HG03066 (cell line): ENCODE results near the gene SULT2A1.
"Not testable (repeated sequence)": the region's sequence is repeated elsewhere in the genome, so short reads cannot be mapped to it uniquely, and the experiment has no call there.

ENCODE experiments used
- ATAC-seq: cut with Tn5 transposase; IDR thresholded peaks from one replicate; pipeline ENCODE4 v1.9.1; 2021; ENCODE audit warnings: low read depth; ENCODE audit not compliant: unreplicated experiment

The SULT2A1 gene

GRCh38 chr19:47886010-47886559, at the start of gene SULT2A1:
Gene SULT2A1 (minus strand): TSS chr19:47886315. CDS start chr19:47886257, 58 bp downstream.
- no peak for ATAC-seq

- ATAC-seq: not testable (repeated sequence)
These were observed 42.5 kb upstream of the SULT2A1 start for GRCh38 chr19:47928581-47928980.

- not testable (repeated sequence) for ATAC-seq
These were observed 34.0 kb upstream of the SULT2A1 start for GRCh38 chr19:47920107-47920506.

- not testable (repeated sequence) for ATAC-seq
These were observed 24.1 kb upstream of the SULT2A1 start for GRCh38 chr19:47910191-47910590.

GRCh38 chr19:47909350-47909749, 23.2 kb upstream of the SULT2A1 start:
- not testable (repeated sequence) for ATAC-seq

- ATAC-seq: no peak
These were observed 15.3 kb upstream of the SULT2A1 start for GRCh38 chr19:47901370-47901769.

GRCh38 chr19:47899335-47899734, 13.2 kb upstream of the SULT2A1 start:
- ATAC-seq: no peak

- no peak for ATAC-seq
These were observed 11.7 kb upstream of the SULT2A1 start for GRCh38 chr19:47897861-47898260.

GRCh38 chr19:47896773-47897172, 10.7 kb upstream of the SULT2A1 start:
- no peak for ATAC-seq

- ATAC-seq: no peak
These were observed 9.9 kb upstream of the SULT2A1 start for GRCh38 chr19:47896019-47896418.

- no peak for ATAC-seq
These were observed 9.2 kb upstream of the SULT2A1 start for GRCh38 chr19:47895165-47895782.

- ATAC-seq: no peak
These were observed 6.0 kb upstream of the SULT2A1 start for GRCh38 chr19:47891923-47892666.

GRCh38 chr19:47891622-47891922, 5.5 kb upstream of the SULT2A1 start:
- no peak for ATAC-seq

GRCh38 chr19:47890865-47891621, 4.9 kb upstream of the SULT2A1 start:
- ATAC-seq: no peak

GRCh38 chr19:47885067-47885463, 1.1 kb downstream of the SULT2A1 start:
- ATAC-seq: no peak

- no peak for ATAC-seq
These were observed 3.2 kb downstream of the SULT2A1 start for GRCh38 chr19:47882890-47883289.

GRCh38 chr19:47881757-47882156, 4.4 kb downstream of the SULT2A1 start:
- no peak for ATAC-seq

GRCh38 chr19:47879385-47879784, 6.7 kb downstream of the SULT2A1 start:
- not testable (repeated sequence) for ATAC-seq

- no peak for ATAC-seq
These were observed 7.2 kb downstream of the SULT2A1 start for GRCh38 chr19:47878906-47879305.

- no peak for ATAC-seq
These were observed 20.9 kb downstream of the SULT2A1 start for GRCh38 chr19:47865166-47865565.

GRCh38 chr19:47863514-47863936, 22.6 kb downstream of the SULT2A1 start:
- no peak for ATAC-seq
